Natural killer cell (primary cell): ENCODE results near the gene IKZF2. TPM values are rescaled to one million over a fixed set of nuclear protein-coding genes. Genes with fewer than 3 reads are reported as not detected.
A peak's percentile ranks its signal among the peaks of the same experiment; 100 is the strongest.

Source experiments
- ATAC-seq, 3 donors: fragments of 150-1000 bp in 2 of 3; fragments of 200-7000 bp in 1 of 3; cut with Tn5 transposase; 1 replicate in 1 of 3; 2 replicates in 2 of 3; pipeline ENCODE4 v1.10.0; 2021; ENCODE audit warnings: mild to moderate bottlenecking in 2 of 3, moderate library complexity in 2 of 3
- DNase-seq, 2 donors: peaks; one replicate each; pipeline versions ENCODE4 v3.0.0 to v3.0.0-alpha.2; 2013 to 2021; ENCODE audit warnings: mixed read lengths in 1 of 2
- H3K27ac ChIP-seq: one replicate; pipeline ENCODE4 v1.5.1; 2013; ENCODE audit warnings: mild to moderate bottlenecking, low read length
- H3K27me3 ChIP-seq: one replicate; pipeline ENCODE4 v1.6.1; 2013; ENCODE audit warnings: low read length; ENCODE audit not compliant: control insufficient read depth, insufficient read depth
- H3K36me3 ChIP-seq: one replicate; pipeline ENCODE4 v1.6.1; 2013; ENCODE audit warnings: low read length; ENCODE audit not compliant: control insufficient read depth, insufficient read depth
- H3K4me1 ChIP-seq: one replicate; pipeline ENCODE4 v1.6.1; 2013; ENCODE audit warnings: low read length; ENCODE audit not compliant: control insufficient read depth, insufficient read depth
- H3K4me3 ChIP-seq: one replicate; pipeline ENCODE4 v1.5.1; 2013; ENCODE audit warnings: low read length
- H3K9me3 ChIP-seq: one replicate; pipeline ENCODE4 v1.6.1; 2013; ENCODE audit warnings: low read length; ENCODE audit not compliant: control insufficient read depth, insufficient read depth
- H3K27ac Mint-ChIP-seq, 2 donors: one replicate each; pipeline ENCODE4 v1.8.0; 2022; ENCODE audit warnings: mild to moderate bottlenecking in 2 of 2, mixed read lengths in 2 of 2, moderate library complexity in 1 of 2
- H3K27me3 Mint-ChIP-seq, 2 donors: one replicate each; pipeline ENCODE4 v1.8.0; 2022; ENCODE audit warnings: low read depth in 2 of 2, mixed read lengths in 2 of 2
- H3K36me3 Mint-ChIP-seq: one replicate; pipeline ENCODE4 v1.8.0; 2022; ENCODE audit warnings: mixed read lengths
- H3K4me1 Mint-ChIP-seq, 2 donors: one replicate each; pipeline ENCODE4 v1.8.0; 2022; ENCODE audit warnings: mixed read lengths in 2 of 2
- H3K4me3 Mint-ChIP-seq: one replicate; pipeline ENCODE4 v1.8.0; 2022; ENCODE audit warnings: mild to moderate bottlenecking, moderate library complexity, mixed read lengths
- H3K9me3 Mint-ChIP-seq, 2 donors: one replicate each; pipeline ENCODE4 v1.8.0; 2022; ENCODE audit warnings: mixed read lengths in 2 of 2
- WGBS: methylation state at CpG from one replicate; pipeline ENCODE4 v1.1.7; 2013; ENCODE audit warnings: missing lambda C conversion rate; ENCODE audit not compliant: insufficient coverage; 5-methylcytosine and 5-hydroxymethylcytosine counted together
- intact Hi-C: fragments of 100-400 bp; cut with micrococcal nuclease; formaldehyde crosslinking; loops from one replicate; pipeline ENCODE4 v1.14.2; 2022
- total RNA-seq, 4 donors: library from RNA; stranded (reverse); fragments of 120-200 nt in 1 of 4; gene quantifications; one replicate each; pipeline versions ENCODE4 v1.2.3 to v1.2.4, GENCODE V29; 2013 to 2022
- TF ChIP-seq, protein P1 (sequence below): fragments of 200-600 bp; IDR thresholded peaks from one replicate; pipeline ENCODE4 v1.8.0; 2022; ENCODE audit warnings: antibody characterized with exemption

Gene IKZF2
- total RNA-seq, 3 donors from 2014 or later (not counting 1 experiment from before 2014, with no cell fraction given), result 74.4 to 162 (median 133) TPM

DNA sequence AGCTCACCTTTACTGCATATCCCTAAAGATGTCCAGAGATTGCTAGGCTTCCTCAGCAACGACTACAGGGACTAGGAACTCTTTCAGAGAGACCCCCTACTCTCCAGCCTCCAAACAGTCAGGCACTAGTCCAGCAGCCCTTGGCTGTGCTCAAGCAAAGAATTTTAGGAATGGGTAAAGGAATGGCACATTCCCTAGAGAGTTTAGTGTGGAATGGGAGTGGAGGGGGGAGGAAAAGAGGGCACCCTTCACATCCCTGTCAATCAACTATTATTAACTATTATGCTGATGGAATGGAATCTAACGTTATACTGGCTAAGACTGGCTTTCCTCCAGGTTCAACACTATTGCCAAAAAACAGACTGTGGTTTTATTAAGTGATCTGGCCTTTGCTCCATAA is 64.8 kb downstream of the IKZF2 start:
- Histone ChIP-seq H3K4me3 (no peak overlapping the region), H3K4me1 (peaks cover 4% of the 10 kb centered on the region), H3K36me3 (no peaks in the 10 kb centered on the region), H3K27me3 (no peaks in the 10 kb centered on the region), H3K27ac (no peak overlapping the region), H3K9me3 (no peaks in the 10 kb centered on the region)
- Mint-ChIP-seq H3K27me3 (no peaks in the 10 kb centered on the region), H3K4me3 (no peak overlapping the region), H3K9me3 (no peaks in the 10 kb centered on the region), H3K36me3 (no peaks in the 10 kb centered on the region), H3K4me1 (peaks cover 63 to 67% of the 10 kb centered on the region in 2 donors), H3K27ac (peak overlapping the region; percentile 79 to 83)
- ATAC-seq (no peak), DNase-seq (no peak)
- TF ChIP-seq, protein P1, sequence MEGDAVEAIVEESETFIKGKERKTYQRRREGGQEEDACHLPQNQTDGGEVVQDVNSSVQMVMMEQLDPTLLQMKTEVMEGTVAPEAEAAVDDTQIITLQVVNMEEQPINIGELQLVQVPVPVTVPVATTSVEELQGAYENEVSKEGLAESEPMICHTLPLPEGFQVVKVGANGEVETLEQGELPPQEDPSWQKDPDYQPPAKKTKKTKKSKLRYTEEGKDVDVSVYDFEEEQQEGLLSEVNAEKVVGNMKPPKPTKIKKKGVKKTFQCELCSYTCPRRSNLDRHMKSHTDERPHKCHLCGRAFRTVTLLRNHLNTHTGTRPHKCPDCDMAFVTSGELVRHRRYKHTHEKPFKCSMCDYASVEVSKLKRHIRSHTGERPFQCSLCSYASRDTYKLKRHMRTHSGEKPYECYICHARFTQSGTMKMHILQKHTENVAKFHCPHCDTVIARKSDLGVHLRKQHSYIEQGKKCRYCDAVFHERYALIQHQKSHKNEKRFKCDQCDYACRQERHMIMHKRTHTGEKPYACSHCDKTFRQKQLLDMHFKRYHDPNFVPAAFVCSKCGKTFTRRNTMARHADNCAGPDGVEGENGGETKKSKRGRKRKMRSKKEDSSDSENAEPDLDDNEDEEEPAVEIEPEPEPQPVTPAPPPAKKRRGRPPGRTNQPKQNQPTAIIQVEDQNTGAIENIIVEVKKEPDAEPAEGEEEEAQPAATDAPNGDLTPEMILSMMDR, result no peak
- 92% methylated on average over 1 of the region's 2 CpGs for WGBS
- intact Hi-C loops, result no loop called here

DNA sequence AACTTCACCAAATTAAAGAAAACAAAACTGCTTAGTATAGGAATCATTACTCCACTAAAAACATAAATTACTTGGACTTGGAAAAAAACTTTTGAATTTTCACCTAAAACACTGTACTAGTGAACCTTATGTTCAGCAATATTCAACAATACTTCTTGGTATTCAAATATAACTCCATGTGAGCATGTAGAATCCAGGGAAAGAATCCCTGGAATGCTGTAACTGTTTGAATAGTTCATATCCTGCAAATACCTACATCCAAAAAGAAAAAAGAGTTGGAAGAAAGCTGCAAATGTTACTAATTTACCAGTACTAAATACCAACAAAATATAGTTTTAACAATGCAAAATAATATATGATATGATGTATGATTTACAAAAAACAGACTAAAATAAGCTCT is 65.4 kb downstream of the IKZF2 start:
- Histone ChIP-seq H3K27ac (peak overlapping the region; percentile 18), H3K9me3 (no peaks in the 10 kb centered on the region), H3K4me1 (peaks cover 4% of the 10 kb centered on the region), H3K4me3 (no peak overlapping the region), H3K27me3 (no peaks in the 10 kb centered on the region), H3K36me3 (no peaks in the 10 kb centered on the region)
- Mint-ChIP-seq H3K36me3 (no peaks in the 10 kb centered on the region), H3K9me3 (no peaks in the 10 kb centered on the region), H3K4me3 (peak overlapping the region; percentile 77), H3K4me1 (peaks cover 63 to 67% of the 10 kb centered on the region in 2 donors), H3K27me3 (no peaks in the 10 kb centered on the region), H3K27ac (peak overlapping the region; percentile 79 to 83)
- TF ChIP-seq, protein P1, result no peak
- ATAC-seq (no peak), DNase-seq (no peak)
- intact Hi-C loops, result no loop called here

DNA sequence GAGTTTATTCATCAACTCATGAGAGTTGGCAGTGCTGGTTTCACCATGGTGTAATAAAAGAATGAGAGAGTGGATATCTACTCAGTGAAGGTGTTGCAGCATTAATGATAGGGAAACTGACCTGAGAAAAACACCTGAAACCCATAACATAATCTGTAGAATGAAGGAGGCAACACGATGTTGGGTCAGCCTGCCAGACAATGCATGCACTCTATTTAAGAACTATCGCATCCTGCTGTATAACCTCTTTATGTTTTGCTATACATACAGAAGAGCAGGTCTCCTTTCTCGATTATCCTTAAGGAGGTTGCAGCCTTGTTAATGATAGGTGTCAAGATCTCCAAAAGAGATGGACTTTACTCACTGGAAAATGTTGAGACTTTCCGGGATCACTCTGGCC is 65.9 kb downstream of the IKZF2 start:
- WGBS, result 61% methylated on average over 4 of the region's 4 CpGs

DNA sequence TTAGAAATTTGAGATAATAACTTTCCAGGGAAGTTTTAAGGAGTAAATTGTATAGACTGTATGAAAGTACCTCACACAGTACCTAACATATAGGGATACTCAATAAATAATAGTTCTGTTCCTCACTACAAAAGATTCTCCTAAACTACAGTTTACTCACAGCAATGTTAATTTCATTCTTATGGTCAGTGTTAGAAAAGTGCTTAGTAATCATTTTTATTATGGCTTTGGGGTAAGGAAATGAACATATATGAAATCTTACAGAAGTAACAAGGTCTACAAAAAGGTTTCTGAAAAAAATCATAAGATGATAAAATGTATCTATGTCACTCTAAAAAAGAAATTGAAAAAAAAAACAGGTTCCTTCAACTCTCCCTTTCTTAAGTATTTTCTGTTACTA is 67.2 kb downstream of the IKZF2 start:
- intact Hi-C loops, result no loop called here
- ATAC-seq (no peak), DNase-seq (no peak)
- Mint-ChIP-seq H3K4me1 (peaks cover 60 to 62% of the 10 kb centered on the region in 2 donors), H3K27me3 (no peaks in the 10 kb centered on the region), H3K36me3 (no peaks in the 10 kb centered on the region), H3K9me3 (no peaks in the 10 kb centered on the region), H3K4me3 (no peak overlapping the region), H3K27ac (peak overlapping the region in 1 of 2 donors; percentile 79)
- Histone ChIP-seq H3K4me1 (peaks cover 4% of the 10 kb centered on the region), H3K4me3 (no peak overlapping the region), H3K27me3 (no peaks in the 10 kb centered on the region), H3K9me3 (no peaks in the 10 kb centered on the region), H3K36me3 (no peaks in the 10 kb centered on the region), H3K27ac (no peak overlapping the region)
- TF ChIP-seq, protein P1, result no peak

More for the DNA sequence above, 65.9 kb downstream of the IKZF2 start:
- H3K27me3 ChIP-seq, result no peaks in the 10 kb centered on the region
- TF ChIP-seq, protein P1, result no peak
- ATAC-seq (peak; percentile 38 to 68 (median 52)), DNase-seq (no peak)
- H3K27ac ChIP-seq, result peak overlapping the region; percentile 18
- intact Hi-C loops, result no loop called here
- no peaks in the 10 kb centered on the region for H3K36me3 Mint-ChIP-seq
- H3K4me3 ChIP-seq, result no peak overlapping the region
- H3K4me3 Mint-ChIP-seq, result peak overlapping the region; percentile 77
- H3K4me1 ChIP-seq, result peaks cover 4% of the 10 kb centered on the region
- peak overlapping the region; percentile 79 to 83 for H3K27ac Mint-ChIP-seq
- H3K36me3 ChIP-seq, result no peaks in the 10 kb centered on the region
- H3K9me3 ChIP-seq, result no peaks in the 10 kb centered on the region
- H3K9me3 Mint-ChIP-seq, result no peaks in the 10 kb centered on the region
- H3K4me1 Mint-ChIP-seq, result peaks cover 61 to 66% of the 10 kb centered on the region in 2 donors
- no peaks in the 10 kb centered on the region for H3K27me3 Mint-ChIP-seq
